SK-N-SH (cell line): Measurements from ENCODE around the gene MFN1.

Source experiments
- CHD2 ChIP-seq: fragments of 150-350 bp; IDR thresholded peaks from 2 replicates; pipeline ENCODE4 v1.6.1; 2018; ENCODE audit warnings: low read length; ENCODE audit not compliant: partially characterized antibody
- CTCF ChIP-seq: fragments of 200-600 bp; sonication (generic); IDR thresholded peaks from 2 replicates; pipeline ENCODE4 v1.6.1; 2017; ENCODE audit warnings: antibody characterized with exemption, mild to moderate bottlenecking, moderate library complexity
- EP300 ChIP-seq, 2 experiments: IDR thresholded peaks; 2 replicates each; pipeline versions ENCODE4 v1.4.0 to v1.6.1; 2012; ENCODE audit warnings: borderline replicate concordance in 1 of 2, low read depth in 1 of 2, low read length in 1 of 2
- EZH2phosphoT487 ChIP-seq: fragments of 200-600 bp; sonication (generic); IDR thresholded peaks from 2 replicates; pipeline ENCODE4 v1.6.1; 2017; ENCODE audit warnings: low read depth, mixed run types, mild to moderate bottlenecking, antibody characterized with exemption, moderate library complexity, borderline replicate concordance
- FOXM1 ChIP-seq: IDR thresholded peaks from 2 replicates; pipeline ENCODE4 v1.4.0; 2012; ENCODE audit warnings: low read depth, mild to moderate bottlenecking
- GABPA ChIP-seq: IDR thresholded peaks from 2 replicates; pipeline ENCODE4 v1.4.0; 2012; ENCODE audit warnings: low read depth, mild to moderate bottlenecking
- MEF2A ChIP-seq: IDR thresholded peaks from 2 replicates; pipeline ENCODE4 v1.4.0; 2012; ENCODE audit warnings: low read depth, borderline replicate concordance
- POLR2AphosphoS5 ChIP-seq: IDR thresholded peaks from 2 replicates; pipeline ENCODE4 v1.6.1; 2012; ENCODE audit warnings: low read depth, low read length
- RAD21 ChIP-seq: IDR thresholded peaks from 2 replicates; pipeline ENCODE4 v1.6.1; 2012; ENCODE audit warnings: mild to moderate bottlenecking, low read length
- RFX5 ChIP-seq: IDR thresholded peaks from 2 replicates; pipeline ENCODE4 v1.6.1; 2012; ENCODE audit warnings: mild to moderate bottlenecking, improper control_type of control experiment, low read length
- TAF1 ChIP-seq: IDR thresholded peaks from 2 replicates; pipeline ENCODE4 v1.6.1; 2012; ENCODE audit warnings: low read depth, mild to moderate bottlenecking, low read length, moderate library complexity, borderline replicate concordance

- TF ChIP-seq EP300 (IDR thresholded peaks at IDR 0.05; ENCODE audit: borderline replicate concordance in 1 of 2, low read depth in 1 of 2, low read length in 1 of 2) (no peak), CTCF (no peak), GABPA (no peak), EZH2phosphoT487 (no peak), FOXM1 (no peak), MEF2A (no peak), RAD21 (no peak), CHD2 (no peak), RFX5 (no peak), POLR2AphosphoS5 (no peak), TAF1 (no peak)
Measured at GRCh38 chr3:179297971-179298725, 49.4 kb upstream of the MFN1 start.
